ENCODE results near the gene KCNQ1.

Gene KCNQ1

GRCh38 chr11:2777386-2777785, 332.6 kb downstream of the KCNQ1 start:
- no peak for DNase-seq (ENCODE audit: low read depth in 2 of 2)

- no peak for DNase-seq (ENCODE audit: low read depth in 2 of 2)
Measured at GRCh38 chr11:2777871-2778629, 333.2 kb downstream of the KCNQ1 start.

- no peak for DNase-seq (ENCODE audit: low read depth in 2 of 2)
Measured at GRCh38 chr11:2778630-2779498, 334.1 kb downstream of the KCNQ1 start.

GRCh38 chr11:2779499-2779980, 334.7 kb downstream of the KCNQ1 start:
- DNase-seq (ENCODE audit: low read depth in 2 of 2): no peak

GRCh38 chr11:2779981-2780849, 335.4 kb downstream of the KCNQ1 start:
- DNase-seq (ENCODE audit: low read depth in 2 of 2): no peak

GRCh38 chr11:2780850-2781407, 336.1 kb downstream of the KCNQ1 start:
- DNase-seq (ENCODE audit: low read depth in 2 of 2): no peak

GRCh38 chr11:2781408-2782274, 336.8 kb downstream of the KCNQ1 start:
- DNase-seq (ENCODE audit: low read depth in 2 of 2): no peak

GRCh38 chr11:2782769-2783168, 338.0 kb downstream of the KCNQ1 start:
- no peak for DNase-seq (ENCODE audit: low read depth in 2 of 2)

- no peak for DNase-seq (ENCODE audit: low read depth in 2 of 2)
Measured at GRCh38 chr11:2783536-2784082, 338.8 kb downstream of the KCNQ1 start.

GRCh38 chr11:2787816-2788167, 343.0 kb downstream of the KCNQ1 start:
- no peak for DNase-seq (ENCODE audit: low read depth in 2 of 2)

- no peak for DNase-seq (ENCODE audit: low read depth in 2 of 2)
Measured at GRCh38 chr11:2788168-2789071, 343.6 kb downstream of the KCNQ1 start.

- DNase-seq (ENCODE audit: low read depth in 2 of 2): no peak
Measured at GRCh38 chr11:2789331-2789730, 344.5 kb downstream of the KCNQ1 start.

GRCh38 chr11:2789791-2790567, 345.2 kb downstream of the KCNQ1 start:
- DNase-seq (ENCODE audit: low read depth in 2 of 2): no peak

GRCh38 chr11:2790568-2790921, 345.7 kb downstream of the KCNQ1 start:
- DNase-seq (ENCODE audit: low read depth in 2 of 2): no peak

- DNase-seq (ENCODE audit: low read depth in 2 of 2): no peak
Measured at GRCh38 chr11:2791139-2791520, 346.3 kb downstream of the KCNQ1 start.

GRCh38 chr11:2791521-2792380, 346.9 kb downstream of the KCNQ1 start:
- DNase-seq (ENCODE audit: low read depth in 2 of 2): no peak

- DNase-seq (ENCODE audit: low read depth in 2 of 2): no peak
Measured at GRCh38 chr11:2792381-2793250, 347.8 kb downstream of the KCNQ1 start.

Measured in stimulated activated CD8-positive, alpha-beta memory T cell treated with anti-CD3 and anti-CD28 coated beads, Interleukin-15, amount 100 ng/mL, for 48 hours (primary cell).